CD4-positive, alpha-beta T cell treated with Interleukin-4 for 1 hour (primary cell): ENCODE data around the gene CTNNA3.

Experiments
- DNase-seq, 2 donors: peaks; one replicate each; pipeline ENCODE4 v3.0.0-alpha.2; 2020 to 2022

CTNNA3 gene

DNA sequence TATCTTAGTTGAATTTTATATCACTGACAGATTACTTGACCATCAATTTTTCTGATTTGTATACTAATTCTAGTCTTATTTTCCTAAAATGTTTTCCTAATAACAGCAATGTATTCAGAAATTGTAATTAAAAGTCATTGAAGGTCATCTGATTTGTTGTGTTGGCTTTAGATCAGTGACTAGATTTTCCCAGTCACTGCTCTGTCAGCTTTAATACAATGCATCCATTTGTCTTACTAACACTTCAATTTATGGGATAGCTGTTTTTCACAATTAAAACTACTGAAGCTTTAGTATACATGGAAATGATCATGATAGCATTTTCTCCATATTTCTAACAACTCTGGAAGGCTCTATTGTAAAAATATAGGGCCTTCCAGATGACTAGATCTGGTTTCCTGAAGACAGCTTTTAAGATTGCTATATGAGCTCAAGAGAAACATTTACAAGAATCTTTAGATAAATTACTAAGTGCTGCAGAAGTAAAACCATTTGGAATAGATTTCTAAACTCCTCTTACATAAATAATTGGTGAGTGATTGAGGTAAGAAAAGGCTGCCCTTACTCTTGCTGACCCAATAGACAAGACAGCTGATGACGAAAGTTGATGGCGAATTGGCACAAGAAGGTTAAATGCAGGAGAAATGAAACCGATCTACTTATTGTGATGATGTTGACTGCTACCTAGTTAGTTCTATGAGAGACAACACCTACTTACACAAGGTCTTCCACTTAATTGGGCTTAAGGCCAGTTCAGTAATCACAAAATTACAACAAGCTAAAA, 696.0 kb downstream of the CTNNA3 start:
- DNase-seq, result no peak

DNA sequence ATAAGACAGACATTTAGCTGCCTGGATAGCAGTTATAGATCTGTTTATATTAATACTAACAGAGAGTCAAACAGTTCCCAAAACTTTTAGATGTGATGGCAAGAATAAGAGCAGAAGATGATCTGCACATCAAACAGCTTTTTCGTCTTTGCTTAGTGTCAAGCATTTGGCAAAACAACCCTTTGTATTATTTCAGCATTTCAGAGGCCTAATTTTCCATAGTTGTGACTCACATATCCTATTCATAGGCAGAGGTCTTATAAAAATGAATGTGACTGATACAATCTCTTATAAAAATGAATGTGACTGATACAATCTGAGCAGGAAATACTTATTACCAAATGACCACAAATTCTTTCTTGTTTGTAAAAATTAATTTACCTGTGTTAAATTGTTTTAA, 699.0 kb downstream of the CTNNA3 start:
- no peak for DNase-seq

DNA sequence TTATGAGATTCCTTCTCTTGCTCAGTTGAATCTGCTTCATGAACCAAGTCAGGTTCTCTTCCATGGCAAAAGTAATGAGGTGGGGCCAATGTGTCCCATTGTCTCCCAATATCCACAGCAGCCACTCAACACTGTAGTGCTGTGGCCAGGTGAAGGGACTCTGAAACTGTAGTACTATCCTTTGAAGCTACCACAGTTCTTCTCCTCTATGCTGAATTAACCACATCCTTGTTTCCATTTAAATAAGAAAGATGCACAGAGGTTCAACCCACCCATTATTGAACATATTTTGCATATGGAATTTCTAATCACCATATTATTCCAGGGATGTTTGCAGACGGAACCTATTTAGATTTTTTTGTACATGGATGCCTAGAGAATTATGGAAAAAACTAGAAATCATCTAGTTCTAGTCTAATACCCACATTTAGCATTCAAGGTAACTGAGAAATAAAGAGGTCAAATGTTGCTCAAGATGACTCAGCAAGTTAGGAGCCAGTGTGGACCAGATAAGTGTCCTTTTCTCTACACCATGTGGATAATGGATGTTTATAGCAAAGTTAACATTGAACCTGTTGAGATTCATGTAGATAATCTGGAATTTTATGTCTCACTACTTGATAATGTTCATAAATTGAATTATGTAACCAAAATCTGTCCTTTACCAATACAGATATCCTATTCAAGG, 705.7 kb downstream of the CTNNA3 start:
- no peak for DNase-seq

GRCh38 chr10:66983475-66983818, 712.5 kb downstream of the CTNNA3 start:
- no peak for DNase-seq

- no peak for DNase-seq
Observed at GRCh38 chr10:66982792-66983474, 713.1 kb downstream of the CTNNA3 start.

GRCh38 chr10:66982053-66982420, 714.0 kb downstream of the CTNNA3 start:
- no peak for DNase-seq

- no peak for DNase-seq
Observed at GRCh38 chr10:66981361-66982052, 714.5 kb downstream of the CTNNA3 start.

GRCh38 chr10:66980246-66980815, 715.7 kb downstream of the CTNNA3 start:
- DNase-seq, result no peak

- no peak for DNase-seq
Observed at GRCh38 chr10:66964946-66965345, 731.0 kb downstream of the CTNNA3 start.

- no peak for DNase-seq
Observed at GRCh38 chr10:66958466-66958865, 737.5 kb downstream of the CTNNA3 start.

- DNase-seq, result no peak
Observed at GRCh38 chr10:66951896-66952295, 744.1 kb downstream of the CTNNA3 start.

DNA sequence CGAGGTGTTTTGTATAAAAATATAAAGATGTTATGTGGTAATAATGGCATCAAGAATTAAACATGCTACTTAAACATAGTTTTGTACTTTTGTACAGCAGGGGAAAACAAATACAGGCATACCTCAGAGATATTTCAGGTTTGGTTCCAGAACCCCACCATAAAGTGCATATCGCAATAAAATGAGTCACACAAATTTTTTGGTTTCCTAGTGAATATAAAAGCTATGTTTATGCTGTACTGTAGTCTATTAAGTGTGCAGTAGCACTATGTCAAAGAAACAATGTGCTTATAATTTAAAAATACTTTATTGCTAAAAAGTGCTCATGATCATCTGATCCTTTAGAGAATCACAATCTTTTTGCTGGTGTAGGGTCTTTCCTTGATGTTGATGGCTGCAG, 752.4 kb downstream of the CTNNA3 start:
- DNase-seq, result no peak

- no peak for DNase-seq
Observed at GRCh38 chr10:66942407-66942806, 753.6 kb downstream of the CTNNA3 start.

DNA sequence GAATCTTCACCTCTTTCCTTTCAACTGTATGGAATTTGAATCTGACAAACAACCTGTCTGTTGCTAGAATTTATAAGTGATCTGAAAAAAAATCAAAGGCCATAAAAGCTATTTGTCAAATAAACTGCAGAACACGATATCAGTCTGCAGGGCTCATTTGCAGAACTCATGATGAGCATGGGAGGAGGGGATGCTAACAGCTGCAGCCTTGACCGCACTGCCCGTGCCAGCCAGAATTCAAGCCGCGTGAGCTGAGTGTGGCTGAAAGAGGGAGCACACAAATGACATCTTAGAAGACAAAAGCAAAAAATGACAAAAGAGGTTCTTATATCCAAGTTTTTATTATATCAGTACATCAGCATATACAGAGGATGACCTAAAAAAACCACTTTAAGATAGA, 754.5 kb downstream of the CTNNA3 start:
- no peak for DNase-seq

GRCh38 chr10:66940965-66941364, 755.0 kb downstream of the CTNNA3 start:
- no peak for DNase-seq

DNA sequence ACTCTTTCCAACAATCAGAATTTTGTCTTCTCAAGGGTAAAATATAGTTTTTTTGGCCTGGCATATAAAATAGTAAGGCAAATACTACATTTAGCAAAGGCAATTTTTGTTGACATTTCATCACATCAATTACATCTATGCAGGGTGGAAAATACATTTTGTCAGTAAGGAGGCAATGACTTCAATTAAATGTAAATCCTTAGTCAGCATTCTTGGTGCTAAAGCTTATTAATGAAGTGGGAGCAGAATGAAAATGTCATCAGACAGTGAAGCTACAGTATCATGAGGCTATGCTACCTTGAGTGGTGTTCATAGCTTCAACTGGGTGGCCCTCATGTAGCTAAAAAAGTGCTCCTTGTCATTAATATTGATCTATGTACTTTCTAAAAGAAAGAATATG, 761.3 kb downstream of the CTNNA3 start:
- DNase-seq, result no peak

GRCh38 chr10:66931949-66932343, 764.0 kb downstream of the CTNNA3 start:
- DNase-seq, result no peak

DNA sequence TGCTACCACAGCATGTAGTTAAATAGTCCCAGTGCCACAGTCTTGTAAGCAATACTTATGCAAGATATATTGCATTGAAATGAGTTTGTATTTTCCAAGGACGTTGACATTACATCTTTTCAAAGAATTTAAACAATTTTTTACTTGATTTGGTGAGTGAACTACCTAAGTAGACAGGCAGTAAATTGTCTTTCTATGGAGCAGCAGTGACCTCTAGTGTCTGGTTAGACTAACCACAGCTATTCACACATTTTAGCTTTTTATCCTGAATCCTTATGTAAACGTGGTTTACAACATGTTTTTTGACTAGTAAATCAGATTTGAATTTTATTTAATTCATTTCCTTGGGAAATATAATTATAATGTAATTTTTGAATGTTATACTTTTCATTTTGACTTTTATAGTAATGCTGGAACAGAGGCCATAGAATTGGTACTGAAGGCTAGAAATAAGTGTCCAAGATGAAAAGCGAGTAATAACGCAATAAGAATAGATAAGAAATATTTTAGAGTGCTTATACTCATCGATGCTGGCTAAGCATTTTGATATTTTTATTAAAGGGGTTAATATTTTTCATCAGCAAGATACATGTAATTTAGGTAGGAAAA, 764.6 kb downstream of the CTNNA3 start:
- DNase-seq, result peak in 1 of 2 donors; percentile 15

DNA sequence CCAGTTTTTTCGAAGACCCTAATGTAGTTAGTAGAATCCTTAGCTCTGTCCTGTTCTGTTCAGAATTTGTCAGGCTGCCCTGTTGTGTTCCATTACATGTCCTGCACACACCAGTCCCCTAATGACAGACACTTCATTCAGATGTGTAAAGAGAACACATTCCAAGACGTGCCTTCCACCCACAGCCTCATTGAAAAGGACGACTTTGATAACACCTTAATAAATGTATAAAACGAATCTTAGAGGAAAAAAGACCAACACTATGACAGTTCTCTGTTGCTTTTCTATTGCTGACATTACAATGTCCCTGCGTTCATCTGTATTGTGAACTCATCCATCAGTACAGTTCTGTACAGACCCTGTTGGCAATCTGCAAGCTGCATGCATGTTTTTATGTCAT, 766.6 kb downstream of the CTNNA3 start:
- DNase-seq, result no peak

GRCh38 chr10:66928776-66929175, 767.2 kb downstream of the CTNNA3 start:
- no peak for DNase-seq

DNA sequence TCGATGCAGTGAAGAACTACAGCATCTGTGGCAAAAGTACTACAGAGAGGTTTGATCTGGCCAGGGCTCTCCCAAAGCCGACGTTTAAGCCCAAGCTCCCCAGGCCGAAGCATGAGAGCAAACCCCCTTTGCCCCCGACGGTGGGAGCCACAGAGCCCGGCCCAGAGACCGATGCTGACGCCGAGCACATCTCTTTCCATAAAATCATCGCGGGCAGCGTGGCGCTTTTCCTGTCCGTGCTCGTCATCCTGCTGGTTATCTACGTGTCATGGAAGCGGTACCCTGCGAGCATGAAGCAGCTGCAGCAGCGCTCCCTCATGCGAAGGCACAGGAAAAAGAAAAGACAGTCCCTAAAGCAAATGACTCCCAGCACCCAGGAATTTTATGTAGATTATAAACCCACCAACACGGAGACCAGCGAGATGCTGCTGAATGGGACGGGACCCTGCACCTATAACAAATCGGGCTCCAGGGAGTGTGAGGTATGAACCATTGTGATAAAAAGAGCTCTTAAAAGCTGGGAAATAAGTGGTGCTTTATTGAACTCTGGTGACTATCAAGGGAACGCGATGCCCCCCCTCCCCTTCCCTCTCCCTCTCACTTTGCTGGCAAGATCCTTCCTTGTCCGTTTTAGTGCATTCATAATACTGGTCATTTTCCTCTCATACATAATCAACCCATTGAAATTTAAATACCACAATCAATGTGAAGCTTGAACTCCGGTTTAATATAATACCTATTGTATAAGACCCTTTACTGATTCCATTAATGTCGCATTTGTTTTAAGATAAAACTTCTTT, 767.8 kb downstream of the CTNNA3 start:
- DNase-seq, result no peak
